Left lung (tissue), 10 donors: ENCODE data around the gene SLC38A10. TPM values are rescaled to one million over a fixed set of nuclear protein-coding genes. Genes with fewer than 3 reads are reported as not detected.

Experiments
- ATAC-seq: fragments of 200-7000 bp; cut with Tn5 transposase; one replicate; pipeline ENCODE4 v1.9.1; 2020; ENCODE audit warnings: moderate library complexity
- DNase-seq, 4 donors: peaks; one replicate each; pipeline ENCODE4 v3.0.0-alpha.2; 2013 to 2020
- H3K27ac ChIP-seq, 2 donors: fragments of 200-600 bp; sonication (generic) in 1 of 2; one replicate each; pipeline versions ENCODE4 v1.5.0 to v1.8.0; 2020 to 2021
- H3K27me3 ChIP-seq, 2 donors: fragments of 200-600 bp; sonication (generic) in 1 of 2; one replicate each; pipeline versions ENCODE4 v1.5.0 to v1.8.0; 2020 to 2021
- H3K36me3 ChIP-seq, 2 donors: fragments of 200-600 bp; sonication (generic) in 1 of 2; one replicate each; pipeline versions ENCODE4 v1.5.0 to v1.8.0; 2020 to 2021
- H3K4me1 ChIP-seq, 2 donors: fragments of 200-600 bp; one replicate each; pipeline ENCODE4 v1.8.0; 2021
- H3K4me3 ChIP-seq, 2 donors: fragments of 200-600 bp; sonication (generic) in 1 of 2; one replicate each; pipeline versions ENCODE4 v1.5.0 to v1.8.0; 2020 to 2021; ENCODE audit warnings: mild to moderate bottlenecking in 1 of 2
- H3K9me3 ChIP-seq, 2 donors: fragments of 200-600 bp; sonication (generic) in 1 of 2; one replicate each; pipeline versions ENCODE4 v1.5.0 to v1.8.0; 2020 to 2021
- CTCF ChIP-seq, 2 donors: fragments of 200-600 bp; sonication (generic) in 1 of 2; IDR thresholded peaks; one replicate each; pipeline versions ENCODE4 v1.5.0 to v1.8.0; 2021; ENCODE audit warnings: antibody characterized with exemption in 2 of 2
- intact Hi-C, 2 donors: fragments of 100-400 bp; cut with DNase I; formaldehyde crosslinking; loops; one replicate each; pipeline versions ENCODE4 v1.11.2 to v1.14.2; 2022
- polyA plus RNA-seq, 6 donors: library from polyadenylated mRNA; unstranded; fragments of 120-200 nt; gene quantifications; one replicate each; pipeline ENCODE4 v1.2.1, GENCODE V29; 2013; ENCODE audit not compliant: insufficient read length in 6 of 6
- total RNA-seq, 2 donors: library from RNA; stranded (reverse); fragmentation: NEBNext Ultra II Directional; extraction: Animal tissue kit (Norgen Biotek cat#: 25700); gene quantifications; one replicate each; pipeline ENCODE4 v1.2.1, GENCODE V29; 2021
- donor health status: DM: no; HTN: yes; CAD: no.
- donor health status: DM: no; HTN: no; CAD: no.

Gene SLC38A10
- total and polyA plus RNA-seq, 8 donors, result 48.4 to 109 (median 63.0) TPM

GRCh38 chr17:81195941-81196495 is 99.1 kb downstream of the SLC38A10 start:
- Histone ChIP-seq H3K36me3 (peaks cover 0 to 49% of the 10 kb centered on the region in 2 donors), H3K27ac (no peak overlapping the region), H3K4me3 (no peak overlapping the region), H3K4me1 (peaks cover 0 to 21% of the 10 kb centered on the region in 2 donors), H3K27me3 (no peaks in the 10 kb centered on the region), H3K9me3 (no peaks in the 10 kb centered on the region)
- no peak for TF ChIP-seq CTCF (IDR thresholded peaks at IDR 0.05)
- intact Hi-C loops, result no loop called here
- ATAC-seq, result no peak
- DNase-seq, result peak in 1 of 4 donors; percentile 47

Other genes starting within 250 kb of the SLC38A10 start
- gene PVALEF, start 129.8 kb downstream of the SLC38A10 start, total RNA-seq, result not detected
- under 1 TPM; 0.11 to 0.74 (median 0.25) TPM for gene PVALEF, start 129.8 kb downstream of the SLC38A10 start, polyA plus RNA-seq
- gene AATK, start 129.1 kb downstream of the SLC38A10 start, total RNA-seq, result 10 to 100 TPM; 26.7 to 48.5 TPM
- 10 to 100 TPM; 13.3 to 26.7 (median 16.7) TPM for gene AATK, start 129.1 kb downstream of the SLC38A10 start, polyA plus RNA-seq
- gene CEP131, start 72.3 kb downstream of the SLC38A10 start, total RNA-seq, result 1 to 10 TPM; 7.7 to 9.0 TPM
- gene CEP131, start 72.3 kb downstream of the SLC38A10 start, polyA plus RNA-seq, result 10 to 100 TPM; 15.7 to 21.0 (median 17.5) TPM
- gene TEPSIN, start 56.3 kb downstream of the SLC38A10 start, total RNA-seq, result 10 to 100 TPM; 32.3 to 41.2 TPM
- gene TEPSIN, start 56.3 kb downstream of the SLC38A10 start, polyA plus RNA-seq, result 10 to 100 TPM; 15.9 to 25.2 (median 18.5) TPM
- gene NDUFAF8, start 56.0 kb downstream of the SLC38A10 start, total RNA-seq, result 10 to 100 TPM; 38.3 to 42.2 TPM
- gene NDUFAF8, start 56.0 kb downstream of the SLC38A10 start, polyA plus RNA-seq, result 10 to 100 TPM; 27.5 to 48.0 (median 39.1) TPM
- gene BAHCC1, start 100.2 kb upstream of the SLC38A10 start, total RNA-seq, result 10 to 100 TPM; 13.6 to 19.8 TPM
- gene BAHCC1, start 100.2 kb upstream of the SLC38A10 start, polyA plus RNA-seq, result 10 to 100 TPM; 15.8 to 28.5 (median 23.6) TPM
- gene ACTG1, start 217.5 kb upstream of the SLC38A10 start, total RNA-seq, result 1,000 to 10,000 TPM; 2,607 to 3,206 TPM
- gene ACTG1, start 217.5 kb upstream of the SLC38A10 start, polyA plus RNA-seq, result 1,000 to 10,000 TPM; 2,385 to 3,414 (median 2,872) TPM
- gene FSCN2, start 233.1 kb upstream of the SLC38A10 start, total RNA-seq, result 1 to 10 TPM; 2.1 to 3.4 TPM
- gene FSCN2, start 233.1 kb upstream of the SLC38A10 start, polyA plus RNA-seq, result 1 to 10 TPM in 5 of 6 donors, under 1 TPM in 1; 0.92 to 2.4 (median 1.6) TPM